Measurements from ENCODE around the gene KLHL40.
"Not testable (repeated sequence)": the region's sequence is repeated elsewhere in the genome, so short reads cannot be mapped to it uniquely, and the experiment has no call there.

The KLHL40 gene

DNA sequence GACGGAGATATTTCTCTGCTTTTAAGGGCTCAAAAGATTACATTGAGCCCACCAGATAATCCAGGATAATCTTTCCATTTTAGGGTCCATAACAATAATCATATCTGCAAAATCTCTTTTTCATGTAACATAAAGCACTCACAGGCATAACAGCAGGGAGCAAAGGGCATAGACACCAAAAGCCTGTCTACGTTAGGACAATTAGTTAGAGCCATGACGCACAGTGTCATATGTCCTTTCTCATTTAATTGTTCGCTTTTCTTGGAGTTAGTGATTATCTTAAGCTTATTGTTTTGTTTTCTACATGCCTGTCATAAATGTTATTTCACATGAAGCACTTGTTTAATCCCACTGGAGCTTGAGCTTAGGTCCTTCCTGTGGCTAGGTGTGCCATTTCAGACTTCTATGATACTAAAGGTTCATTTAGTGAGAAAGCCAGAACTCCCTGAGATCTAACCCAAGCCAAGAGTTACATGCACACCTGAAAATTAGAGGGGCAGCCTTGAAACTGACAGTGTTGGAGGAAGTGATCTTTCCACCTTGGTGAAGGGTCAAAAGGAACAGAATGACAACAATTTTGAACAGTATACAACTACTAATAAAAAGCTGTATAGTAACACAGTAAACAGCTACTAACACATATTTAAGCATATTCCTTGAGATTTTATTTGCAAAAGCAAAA lies 29.0 kb downstream of the KLHL40 start:
- Histone ChIP-seq H3K4me3 (ENCODE audit: low read depth, low read length) (no peak overlapping the region), H3K27me3 (ENCODE audit: insufficient read depth, low read length) (peaks cover 33% of the 10 kb centered on the region), H3K4me1 (ENCODE audit: control insufficient read depth, insufficient read depth, low read length, unreplicated experiment) (no peaks in the 10 kb centered on the region), H2AFZ (ENCODE audit: low read length, unreplicated experiment) (no peak overlapping the region), H3K79me2 (ENCODE audit: control insufficient read depth, insufficient read depth, low read length, unreplicated experiment) (no peaks in the 10 kb centered on the region), H3K27ac (ENCODE audit: low read depth, low read length) (no peak overlapping the region), H3K36me3 (ENCODE audit: insufficient read depth, low read length) (no peaks in the 10 kb centered on the region)

DNA sequence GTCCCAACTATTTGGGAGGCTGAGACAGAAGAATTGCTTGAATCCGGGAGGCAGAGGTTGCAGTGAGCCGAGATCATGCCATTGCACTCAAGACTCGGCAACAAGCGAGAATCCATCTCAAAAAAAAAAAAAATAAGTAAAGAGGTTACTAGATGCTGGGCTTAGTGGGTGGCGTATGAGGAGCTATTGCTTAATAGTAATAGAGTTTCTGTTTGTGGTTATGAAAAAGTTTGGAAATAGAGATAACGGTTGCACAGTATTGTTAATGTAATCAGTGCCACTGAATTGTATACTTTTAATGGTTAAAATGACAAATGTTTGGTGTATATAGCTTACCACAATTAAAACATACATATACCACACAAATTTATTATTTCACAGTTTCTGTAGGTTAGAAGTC lies 32.0 kb downstream of the KLHL40 start:
- H3K36me3 ChIP-seq (ENCODE audit: insufficient read depth, low read length): no peaks in the 10 kb centered on the region
- no peak overlapping the region for H2AFZ ChIP-seq (ENCODE audit: low read length, unreplicated experiment)
- H3K79me2 ChIP-seq (ENCODE audit: control insufficient read depth, insufficient read depth, low read length, unreplicated experiment): no peaks in the 10 kb centered on the region
- no peaks in the 10 kb centered on the region for H3K4me1 ChIP-seq (ENCODE audit: control insufficient read depth, insufficient read depth, low read length, unreplicated experiment)
- no peak overlapping the region for H3K4me3 ChIP-seq (ENCODE audit: low read depth, low read length)
- H3K27ac ChIP-seq (ENCODE audit: low read depth, low read length): no peak overlapping the region
- H3K27me3 ChIP-seq (ENCODE audit: insufficient read depth, low read length): peaks cover 34% of the 10 kb centered on the region

DNA sequence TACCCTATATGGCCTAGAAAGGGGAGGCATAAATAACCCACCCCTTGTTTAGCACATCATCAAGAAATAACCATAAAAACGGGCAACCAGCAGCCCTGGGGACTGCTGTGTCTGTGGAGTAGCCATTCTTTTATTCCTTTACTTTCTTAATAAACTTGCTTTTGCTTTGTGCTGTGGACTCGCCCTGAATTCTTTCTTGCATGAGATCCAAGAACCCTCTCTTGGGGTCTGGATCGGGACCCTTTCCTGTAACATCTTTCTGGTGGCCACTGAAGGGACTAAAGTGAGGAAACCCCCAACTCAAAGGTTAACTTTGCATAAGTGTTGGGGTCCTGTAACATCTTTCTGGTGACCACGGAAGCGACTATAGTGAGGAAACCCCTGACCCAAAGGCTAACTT lies 33.0 kb downstream of the KLHL40 start:
- Histone ChIP-seq H3K4me3 (ENCODE audit: low read depth, low read length) (no peak overlapping the region), H2AFZ (ENCODE audit: low read length, unreplicated experiment) (no peak overlapping the region), H3K79me2 (ENCODE audit: control insufficient read depth, insufficient read depth, low read length, unreplicated experiment) (no peaks in the 10 kb centered on the region), H3K27ac (ENCODE audit: low read depth, low read length) (no peak overlapping the region), H3K4me1 (ENCODE audit: control insufficient read depth, insufficient read depth, low read length, unreplicated experiment) (no peaks in the 10 kb centered on the region), H3K36me3 (ENCODE audit: insufficient read depth, low read length) (no peaks in the 10 kb centered on the region), H3K27me3 (ENCODE audit: insufficient read depth, low read length) (peaks cover 26% of the 10 kb centered on the region)

DNA sequence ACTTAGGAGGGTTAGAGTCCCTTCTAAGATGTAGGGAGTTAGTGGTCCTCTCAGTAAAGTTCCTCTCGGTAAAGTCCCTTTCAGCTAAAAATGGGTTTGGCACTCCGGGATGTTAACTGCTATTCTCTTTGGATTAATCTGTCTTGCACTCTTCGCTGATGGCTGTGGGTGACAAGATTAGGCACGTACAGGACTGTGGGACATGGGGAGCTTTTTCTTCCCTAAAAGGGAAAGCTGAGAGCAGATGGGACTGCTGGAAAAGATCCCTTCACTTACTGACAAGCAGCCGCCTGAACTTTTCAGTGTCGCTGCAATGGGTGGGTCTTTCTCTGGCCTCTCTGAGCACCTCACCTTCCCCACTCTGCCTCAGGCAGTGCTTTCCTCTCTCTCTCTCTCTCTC lies 33.7 kb downstream of the KLHL40 start:
- no peaks in the 10 kb centered on the region for H3K36me3 ChIP-seq (ENCODE audit: insufficient read depth, low read length)
- peaks cover 20% of the 10 kb centered on the region for H3K27me3 ChIP-seq (ENCODE audit: insufficient read depth, low read length)
- H2AFZ ChIP-seq (ENCODE audit: low read length, unreplicated experiment): no peak overlapping the region
- no peak overlapping the region for H3K4me3 ChIP-seq (ENCODE audit: low read depth, low read length)
- no peaks in the 10 kb centered on the region for H3K4me1 ChIP-seq (ENCODE audit: control insufficient read depth, insufficient read depth, low read length, unreplicated experiment)
- no peaks in the 10 kb centered on the region for H3K79me2 ChIP-seq (ENCODE audit: control insufficient read depth, insufficient read depth, low read length, unreplicated experiment)
- H3K27ac ChIP-seq (ENCODE audit: low read depth, low read length): no peak overlapping the region

DNA sequence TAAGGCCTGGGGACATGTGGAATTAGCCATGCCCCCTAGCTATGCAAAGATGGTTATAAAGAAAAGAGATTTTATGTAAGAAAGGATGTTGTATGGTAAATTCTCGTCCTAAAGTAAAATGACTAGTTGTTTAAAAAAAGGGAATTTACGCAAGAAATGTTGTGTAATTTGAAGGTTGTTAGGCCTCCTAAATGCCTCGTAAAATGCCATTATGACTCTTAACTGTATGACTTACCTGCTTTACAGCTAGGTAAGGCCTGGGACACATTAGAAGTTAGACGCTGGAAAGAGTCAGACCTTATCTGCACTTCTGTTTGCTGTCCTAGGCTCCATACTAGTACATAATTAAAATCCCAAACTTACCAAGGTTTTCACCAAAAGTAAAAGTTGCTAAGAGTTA lies 34.8 kb downstream of the KLHL40 start:
- H3K27me3 ChIP-seq (ENCODE audit: insufficient read depth, low read length): peaks cover 17% of the 10 kb centered on the region; the same call in 1 of the 2 replicates
- no peak overlapping the region for H3K27ac ChIP-seq (ENCODE audit: low read depth, low read length)
- H3K4me1 ChIP-seq (ENCODE audit: control insufficient read depth, insufficient read depth, low read length, unreplicated experiment): no peaks in the 10 kb centered on the region
- H2AFZ ChIP-seq (ENCODE audit: low read length, unreplicated experiment): no peak overlapping the region
- H3K79me2 ChIP-seq (ENCODE audit: control insufficient read depth, insufficient read depth, low read length, unreplicated experiment): no peaks in the 10 kb centered on the region
- no peaks in the 10 kb centered on the region for H3K36me3 ChIP-seq (ENCODE audit: insufficient read depth, low read length)
- H3K4me3 ChIP-seq (ENCODE audit: low read depth, low read length): no peak overlapping the region

DNA sequence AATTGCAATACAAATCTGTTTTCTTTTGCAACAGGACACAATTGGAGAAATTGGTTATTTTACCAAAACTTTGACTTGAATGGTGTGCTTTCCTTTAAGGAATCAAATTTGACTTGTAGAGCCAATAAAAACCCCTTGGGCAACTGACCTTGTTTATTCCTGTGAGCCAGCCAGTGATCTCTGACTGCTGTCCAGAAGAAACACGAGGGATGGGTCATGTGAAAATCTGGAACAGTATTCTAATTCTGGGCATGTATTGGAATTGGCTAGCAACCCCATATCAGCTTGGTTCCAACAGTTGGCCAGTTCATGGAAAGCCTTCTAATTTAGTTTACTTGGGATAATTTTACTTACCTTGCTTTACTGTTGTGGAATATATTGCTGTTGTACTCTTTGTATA lies 36.4 kb downstream of the KLHL40 start:
- Histone ChIP-seq H3K27me3 (ENCODE audit: insufficient read depth, low read length) (peaks cover 17% of the 10 kb centered on the region; the same call in 1 of the 2 replicates), H2AFZ (ENCODE audit: low read length, unreplicated experiment) (no peak overlapping the region), H3K27ac (ENCODE audit: low read depth, low read length) (no peak overlapping the region), H3K36me3 (ENCODE audit: insufficient read depth, low read length) (no peaks in the 10 kb centered on the region), H3K79me2 (ENCODE audit: control insufficient read depth, insufficient read depth, low read length, unreplicated experiment) (no peaks in the 10 kb centered on the region), H3K4me3 (ENCODE audit: low read depth, low read length) (no peak overlapping the region), H3K4me1 (ENCODE audit: control insufficient read depth, insufficient read depth, low read length, unreplicated experiment) (no peaks in the 10 kb centered on the region)

DNA sequence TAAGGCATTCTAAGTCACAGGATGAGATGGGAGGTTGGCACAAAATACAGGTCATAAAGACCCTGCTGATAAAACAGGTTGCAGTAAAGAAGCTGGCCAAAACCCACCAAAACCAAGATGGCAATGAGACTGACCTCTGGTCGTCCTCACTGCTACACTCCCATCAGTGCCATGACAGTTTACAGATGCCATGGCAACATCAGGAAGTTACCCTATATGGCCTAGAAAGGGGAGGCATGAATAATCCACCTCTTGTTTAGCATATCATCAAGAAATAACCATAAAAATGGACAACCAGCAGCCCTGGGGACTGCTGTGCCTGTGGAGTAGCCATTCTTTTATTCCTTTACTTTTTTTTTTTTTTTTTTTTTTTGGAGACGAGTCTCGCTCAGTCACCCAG lies 37.1 kb downstream of the KLHL40 start:
- H2AFZ ChIP-seq (ENCODE audit: low read length, unreplicated experiment); H3K27ac ChIP-seq (ENCODE audit: low read depth, low read length); H3K4me1 ChIP-seq (ENCODE audit: control insufficient read depth, insufficient read depth, low read length, unreplicated experiment); H3K79me2 ChIP-seq (ENCODE audit: control insufficient read depth, insufficient read depth, low read length, unreplicated experiment); H3K4me3 ChIP-seq (ENCODE audit: low read depth, low read length); H3K36me3 ChIP-seq (ENCODE audit: insufficient read depth, low read length): not testable (repeated sequence)
- peaks cover 18% of the 10 kb centered on the region for H3K27me3 ChIP-seq (ENCODE audit: insufficient read depth, low read length)

DNA sequence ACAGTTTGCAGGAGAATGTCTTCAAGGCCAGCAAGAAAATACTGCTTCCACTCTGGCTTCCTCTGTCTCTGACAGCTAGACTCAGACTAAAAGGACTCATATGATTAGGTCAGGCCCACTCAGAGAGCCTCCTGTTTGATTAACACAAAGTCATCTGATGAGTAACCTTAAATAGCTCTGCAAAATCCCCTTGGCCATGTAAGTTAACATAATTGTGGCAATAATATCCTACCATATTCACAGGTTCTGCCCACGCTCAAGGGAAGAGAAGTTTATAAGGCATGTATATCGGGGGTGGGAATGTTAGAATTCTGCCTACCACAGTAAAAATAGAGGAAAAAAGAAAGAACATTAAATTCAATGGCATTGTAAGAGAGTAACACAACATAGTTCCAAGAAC lies 37.9 kb downstream of the KLHL40 start:
- no peak overlapping the region for H3K4me3 ChIP-seq (ENCODE audit: low read depth, low read length)
- H3K4me1 ChIP-seq (ENCODE audit: control insufficient read depth, insufficient read depth, low read length, unreplicated experiment): no peaks in the 10 kb centered on the region
- no peaks in the 10 kb centered on the region for H3K79me2 ChIP-seq (ENCODE audit: control insufficient read depth, insufficient read depth, low read length, unreplicated experiment)
- H3K27ac ChIP-seq (ENCODE audit: low read depth, low read length): no peak overlapping the region
- H3K36me3 ChIP-seq (ENCODE audit: insufficient read depth, low read length): no peaks in the 10 kb centered on the region
- no peak overlapping the region for H2AFZ ChIP-seq (ENCODE audit: low read length, unreplicated experiment)
- H3K27me3 ChIP-seq (ENCODE audit: insufficient read depth, low read length): peaks cover 16% of the 10 kb centered on the region

DNA sequence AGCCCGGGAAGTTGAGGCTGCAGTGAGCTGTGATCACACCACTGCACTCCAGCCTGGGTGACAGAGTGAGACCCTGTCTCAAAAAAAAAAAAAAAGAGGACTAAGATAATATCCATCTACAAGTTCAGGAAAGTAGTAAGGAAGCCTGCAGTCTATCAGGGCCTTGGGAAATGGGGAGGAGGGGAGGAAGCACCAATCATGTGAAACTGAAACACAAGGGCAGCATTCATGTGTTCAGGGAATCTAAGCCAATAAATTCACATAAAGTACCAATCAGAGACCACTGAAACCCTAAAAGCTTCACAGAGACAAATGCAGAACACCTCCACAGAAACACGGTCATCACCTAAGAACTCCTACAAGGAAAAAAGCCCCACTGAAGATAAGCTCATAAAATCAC lies 40.1 kb downstream of the KLHL40 start:
- no peak overlapping the region for H2AFZ ChIP-seq (ENCODE audit: low read length, unreplicated experiment)

DNA sequence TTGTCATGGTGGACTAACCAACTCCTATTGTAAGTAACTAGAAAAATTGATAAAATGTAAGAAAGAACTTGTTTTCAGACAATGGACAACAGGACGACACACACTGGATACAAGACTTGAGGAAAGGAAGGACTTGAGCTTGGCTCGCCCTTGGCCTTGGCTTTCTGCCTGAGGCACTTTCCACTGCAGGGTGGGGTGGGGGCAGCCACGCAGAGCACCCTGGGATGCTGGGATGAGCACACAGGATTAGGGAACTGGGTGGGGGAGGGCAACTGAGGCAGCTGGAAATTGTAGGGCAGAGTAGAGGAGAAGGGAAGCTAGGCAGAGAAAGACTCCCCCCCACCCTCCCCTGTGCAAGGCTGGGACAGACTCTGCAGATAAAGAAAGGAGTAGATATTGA lies 42.7 kb downstream of the KLHL40 start:
- Histone ChIP-seq H3K4me1 (ENCODE audit: control insufficient read depth, insufficient read depth, low read length, unreplicated experiment) (no peaks in the 10 kb centered on the region), H3K36me3 (ENCODE audit: insufficient read depth, low read length) (no peaks in the 10 kb centered on the region), H2AFZ (ENCODE audit: low read length, unreplicated experiment) (no peak overlapping the region), H3K27me3 (ENCODE audit: insufficient read depth, low read length) (peaks cover 10% of the 10 kb centered on the region; the same call in 1 of the 2 replicates), H3K79me2 (ENCODE audit: control insufficient read depth, insufficient read depth, low read length, unreplicated experiment) (no peaks in the 10 kb centered on the region), H3K4me3 (ENCODE audit: low read depth, low read length) (no peak overlapping the region), H3K27ac (ENCODE audit: low read depth, low read length) (no peak overlapping the region)

More for the DNA sequence above, 40.1 kb downstream of the KLHL40 start:
- Histone ChIP-seq H3K79me2 (ENCODE audit: control insufficient read depth, insufficient read depth, low read length, unreplicated experiment) (no peaks in the 10 kb centered on the region), H3K27ac (ENCODE audit: low read depth, low read length) (no peak overlapping the region), H3K27me3 (ENCODE audit: insufficient read depth, low read length) (peaks cover 22% of the 10 kb centered on the region), H3K36me3 (ENCODE audit: insufficient read depth, low read length) (no peaks in the 10 kb centered on the region), H3K4me3 (ENCODE audit: low read depth, low read length) (no peak overlapping the region), H3K4me1 (ENCODE audit: control insufficient read depth, insufficient read depth, low read length, unreplicated experiment) (no peaks in the 10 kb centered on the region)

DNA sequence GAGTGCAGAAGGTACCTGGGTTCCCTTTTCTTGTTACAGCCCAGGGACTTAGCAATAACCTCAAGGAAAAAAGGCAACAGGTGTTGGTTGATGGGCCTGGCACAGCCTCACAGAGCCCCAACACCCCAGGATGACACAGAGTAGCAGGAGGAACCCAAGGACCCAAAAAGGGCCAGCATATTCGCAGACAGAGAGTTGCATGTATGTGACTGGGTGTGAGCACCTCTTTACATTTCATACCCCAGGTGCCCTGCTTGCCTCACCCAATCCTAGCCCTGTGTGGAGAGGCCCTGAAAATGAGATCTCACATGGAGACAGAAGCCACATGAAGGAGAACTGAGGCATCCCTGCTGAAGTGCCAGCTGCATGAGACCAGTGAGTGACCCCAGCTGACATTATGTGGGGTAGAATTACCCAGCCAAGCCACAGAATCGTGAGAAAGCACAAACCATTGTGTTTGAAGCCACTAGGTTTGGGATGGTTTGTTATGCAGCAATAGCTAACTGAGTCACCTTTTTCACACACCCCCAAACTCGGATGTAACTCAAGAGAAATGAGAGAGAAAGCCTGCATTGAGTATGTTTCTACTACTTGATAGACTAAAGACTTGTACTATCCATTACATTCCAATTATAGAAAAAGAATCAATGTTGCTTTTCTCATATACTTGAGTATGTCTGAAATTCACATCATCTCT lies 43.5 kb downstream of the KLHL40 start:
- no peaks in the 10 kb centered on the region for H3K4me1 ChIP-seq (ENCODE audit: control insufficient read depth, insufficient read depth, low read length, unreplicated experiment)
- H3K79me2 ChIP-seq (ENCODE audit: control insufficient read depth, insufficient read depth, low read length, unreplicated experiment): no peaks in the 10 kb centered on the region
- no peak overlapping the region for H3K27ac ChIP-seq (ENCODE audit: low read depth, low read length)
- H3K36me3 ChIP-seq (ENCODE audit: insufficient read depth, low read length): no peaks in the 10 kb centered on the region
- no peak overlapping the region for H2AFZ ChIP-seq (ENCODE audit: low read length, unreplicated experiment)
- peaks cover 10% of the 10 kb centered on the region; the same call in 1 of the 2 replicates for H3K27me3 ChIP-seq (ENCODE audit: insufficient read depth, low read length)
- H3K4me3 ChIP-seq (ENCODE audit: low read depth, low read length): no peak overlapping the region
